A549 (cell line): ENCODE measurements around the gene LANCL1. TPM values are rescaled to one million over a fixed set of nuclear protein-coding genes. Genes with fewer than 3 reads are reported as not detected.

ENCODE experiments used
- ATAC-seq, 2 experiments: fragments of 200-7000 bp in 1 of 2; fragments of >200 bp in 1 of 2; cut with Nextera tagmentation in 1 of 2; cut with Tn5 transposase in 1 of 2; 3 replicates each; pipeline versions ENCODE4 v1.8.0 to v1.9.1; 2018 to 2020; ENCODE audit warnings: mild to moderate bottlenecking in 1 of 2, moderate library complexity in 1 of 2
- CTCF ChIA-PET: fragments of 300-600 bp; sonication (Branson Sonifier 250); formaldehyde crosslinking; extraction: SDS; loops from one replicate; lab custom pipeline; 2021; ENCODE audit warnings: antibody characterized with exemption, inconsistent platforms; lab: Yijun Ruan, JAX
- POLR2A ChIA-PET: fragments of 350-600 bp; formaldehyde crosslinking; extraction: SDS; loops from one replicate; lab custom pipeline; 2021; ENCODE audit warnings: antibody characterized with exemption, inconsistent platforms; lab: Yijun Ruan, JAX
- DNase-seq, 2 experiments: peaks; one replicate each; pipeline versions ENCODE4 v3.0.0 to v3.0.0-alpha.2; 2011 to 2016; ENCODE audit warnings: low read depth in 1 of 2, low spot score in 1 of 2
- FAIRE-seq: peaks from 2 replicates; lab custom pipeline; 2011; peaks lifted over from hg19 to GRCh38; lab: Jason Lieb, UNC
- H3K27ac ChIP-seq, 2 experiments: fragments of >200 bp; sonication (Bioruptor Twin); formaldehyde crosslinking; 3 replicates each; pipeline ENCODE4 v1.5.1; 2016 to 2017
- H3K4me1 ChIP-seq: fragments of >200 bp; sonication (Bioruptor Twin); formaldehyde crosslinking; 3 replicates; pipeline ENCODE4 v1.6.1; 2016
- H3K4me2 ChIP-seq: fragments of >200 bp; sonication (Bioruptor Twin); formaldehyde crosslinking; 3 replicates; pipeline ENCODE4 v1.6.1; 2016
- H3K4me3 ChIP-seq: fragments of >200 bp; sonication (Bioruptor Twin); formaldehyde crosslinking; 3 replicates; pipeline ENCODE4 v1.5.1; 2016
- H3K9me3 ChIP-seq: fragments of >200 bp; sonication (Bioruptor Twin); formaldehyde crosslinking; 3 replicates; pipeline ENCODE4 v1.6.1; 2016
- BCL3 ChIP-seq: fragments of >200 bp; sonication (Bioruptor Twin); formaldehyde crosslinking; IDR thresholded peaks from 3 replicates; pipeline ENCODE4 v1.6.1; 2016
- BHLHE40 ChIP-seq: IDR thresholded peaks from 2 replicates; pipeline ENCODE4 v1.6.1; 2012; ENCODE audit warnings: low read depth, low read length, inconsistent platforms
- CBX2 ChIP-seq: fragments of 200-600 bp; sonication (generic); IDR thresholded peaks from 2 replicates; pipeline ENCODE4 v1.6.1; 2016; ENCODE audit warnings: low read depth, mild to moderate bottlenecking, borderline replicate concordance
- CEBPB ChIP-seq, 2 experiments: fragments of >200 bp in 1 of 2; sonication (Bioruptor Twin) in 1 of 2; formaldehyde crosslinking in 1 of 2; IDR thresholded peaks; 2 replicates each; pipeline ENCODE4 v1.6.1; 2012 to 2016
- CHD4 ChIP-seq: fragments of 200-600 bp; sonication (generic); IDR thresholded peaks from 2 replicates; pipeline ENCODE4 v1.6.1; 2016; ENCODE audit warnings: antibody characterized with exemption, mild to moderate bottlenecking, borderline replicate concordance
- EHF ChIP-seq: fragments of 250-450 bp; sonication (Bioruptor Pico); IDR thresholded peaks from 2 replicates; pipeline ENCODE4 v1.5.0; 2020; ENCODE audit warnings: mild to moderate bottlenecking
- EHMT2 ChIP-seq: fragments of 200-600 bp; sonication (generic); IDR thresholded peaks from 2 replicates; pipeline ENCODE4 v1.6.1; 2016; ENCODE audit warnings: antibody characterized with exemption, low read depth, mild to moderate bottlenecking, moderate library complexity
- EP300 ChIP-seq, 2 experiments: fragments of >200 bp; sonication (Bioruptor Twin); formaldehyde crosslinking; IDR thresholded peaks; 2 replicates in 1 of 2; 3 replicates in 1 of 2; pipeline ENCODE4 v1.6.1; 2016 to 2017
- FOXS1 ChIP-seq: fragments of 250-450 bp; sonication (Bioruptor Pico); IDR thresholded peaks from 2 replicates; pipeline ENCODE4 v1.5.0; 2020; ENCODE audit warnings: mild to moderate bottlenecking, moderate library complexity
- HDAC2 ChIP-seq: fragments of 200-600 bp; sonication (generic); IDR thresholded peaks from 2 replicates; pipeline ENCODE4 v1.6.1; 2016
- HEYL ChIP-seq: fragments of 250-450 bp; sonication (Bioruptor Pico); IDR thresholded peaks from 2 replicates; pipeline ENCODE4 v1.8.0; 2021; ENCODE audit warnings: mild to moderate bottlenecking, moderate library complexity
- HOXA7 ChIP-seq: fragments of 250-450 bp; sonication (Bioruptor Pico); IDR thresholded peaks from 2 replicates; pipeline ENCODE4 v1.5.0; 2020; ENCODE audit warnings: mild to moderate bottlenecking, moderate library complexity
- HOXB13 ChIP-seq: fragments of 250-450 bp; sonication (Bioruptor Pico); IDR thresholded peaks from 2 replicates; pipeline ENCODE4 v1.5.0; 2020; ENCODE audit warnings: low read depth, mild to moderate bottlenecking, moderate library complexity
- HOXB5 ChIP-seq: fragments of 250-450 bp; sonication (Bioruptor Pico); IDR thresholded peaks from 2 replicates; pipeline ENCODE4 v1.5.0; 2020; ENCODE audit warnings: mild to moderate bottlenecking, moderate library complexity
- KDM5A ChIP-seq: fragments of 200-600 bp; sonication (generic); IDR thresholded peaks from 2 replicates; pipeline ENCODE4 v1.6.1; 2016; ENCODE audit warnings: antibody characterized with exemption, mild to moderate bottlenecking
- MYC ChIP-seq: IDR thresholded peaks from 2 replicates; pipeline ENCODE4 v1.6.1; 2012; ENCODE audit warnings: mild to moderate bottlenecking, inconsistent platforms, low read length, improper control_type of control experiment, borderline replicate concordance
- NFE2L2 ChIP-seq: fragments of 150-350 bp; conservative IDR thresholded peaks from 2 replicates; pipeline ENCODE4 v1.6.1; 2014; ENCODE audit warnings: low read length
- NPAS2 ChIP-seq: fragments of 250-450 bp; sonication (Bioruptor Pico); IDR thresholded peaks from 2 replicates; pipeline ENCODE4 v1.8.0; 2022; ENCODE audit warnings: mild to moderate bottlenecking, moderate library complexity, borderline replicate concordance
- PBX3 ChIP-seq: IDR thresholded peaks from 2 replicates; pipeline ENCODE4 v1.6.1; 2012
- RAD21 ChIP-seq, 2 experiments: fragments of >200 bp in 1 of 2; sonication (Bioruptor Twin) in 1 of 2; formaldehyde crosslinking in 1 of 2; IDR thresholded peaks in 1 of 2; conservative IDR thresholded peaks in 1 of 2; 2 replicates in 1 of 2; 3 replicates in 1 of 2; pipeline ENCODE4 v1.6.1; 2012 to 2018; ENCODE audit warnings: inconsistent platforms in 1 of 2
- RARB ChIP-seq: fragments of 250-450 bp; sonication (Bioruptor Pico); IDR thresholded peaks from 2 replicates; pipeline ENCODE4 v1.8.0; 2021; ENCODE audit warnings: mild to moderate bottlenecking, moderate library complexity
- RCOR1 ChIP-seq: fragments of 150-350 bp; IDR thresholded peaks from 2 replicates; pipeline ENCODE4 v1.6.1; 2014; ENCODE audit warnings: antibody characterized with exemption, low read length, low read depth
- SREBF2 ChIP-seq: fragments of 450-650 bp; IDR thresholded peaks from 2 replicates; pipeline ENCODE4 v1.6.1; 2014; ENCODE audit warnings: mild to moderate bottlenecking, moderate library complexity
- TFCP2L1 ChIP-seq: fragments of 250-450 bp; sonication (Bioruptor Pico); IDR thresholded peaks from 2 replicates; pipeline ENCODE4 v1.5.0; 2021; ENCODE audit warnings: mild to moderate bottlenecking
- ZFP36 ChIP-seq: fragments of 450-650 bp; IDR thresholded peaks from 2 replicates; pipeline ENCODE4 v1.6.1; 2014; ENCODE audit warnings: borderline replicate concordance; ENCODE audit not compliant: partially characterized antibody
- ZNF302 ChIP-seq: fragments of 250-450 bp; sonication (Bioruptor Pico); IDR thresholded peaks from 2 replicates; pipeline ENCODE4 v1.9.0; 2021; ENCODE audit warnings: inconsistent platforms, mild to moderate bottlenecking, moderate library complexity
- WGBS: methylation state at CpG from one replicate; pipeline ENCODE4 v1.1.6; 2017; ENCODE audit errors: missing lambda C conversion rate; 5-methylcytosine and 5-hydroxymethylcytosine counted together
- polyA plus RNA-seq, 4 experiments: library from polyadenylated mRNA; depleted of rRNA in 3 of 4; stranded (reverse); fragments of >200 nt; fragmentation: RNase III in 1 of 4; extraction: RNeasy Plus Mini Kit Qiagen cat#74134 plus additional on column Dnase treatment in 1 of 4; gene quantifications; 2 replicates in 3 of 4; 3 replicates in 1 of 4; pipeline ENCODE4 v1.2.3, GENCODE V29; 2011 to 2017
- TF ChIP-seq, protein P1 (sequence below): IDR thresholded peaks from 2 replicates; pipeline ENCODE4 v1.6.1; 2012
- TF ChIP-seq, protein P2 (sequence below): fragments of >200 bp; sonication (Bioruptor Twin); formaldehyde crosslinking; IDR thresholded peaks from 3 replicates; pipeline ENCODE4 v1.5.1; 2016

The LANCL1 gene
- polyA plus RNA-seq, 2 of the 4 experiments (the other 2 are of a cell fraction) = 30.1 to 83.7 TPM

DNA sequence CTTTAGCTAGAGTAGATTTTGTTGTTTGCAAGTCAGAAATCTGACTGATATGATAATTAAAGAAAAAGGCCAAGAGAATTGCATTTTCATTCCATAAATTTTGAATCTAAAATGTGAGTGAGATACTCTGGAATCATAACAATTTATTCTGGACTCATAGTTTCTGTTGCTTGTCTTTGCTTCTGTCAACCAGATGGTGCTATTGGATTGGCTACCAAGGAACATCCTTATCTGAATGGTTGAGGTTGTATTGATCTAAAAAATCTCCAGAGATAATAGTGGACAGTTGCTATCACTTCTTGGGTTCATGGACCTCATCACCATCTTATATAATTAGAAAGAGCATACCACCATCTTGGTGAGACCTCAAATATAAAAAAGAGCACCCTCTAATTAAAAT is 45.8 kb upstream of the LANCL1 start:
- POLR2A ChIA-PET = no interaction called here
- no peak overlapping the region for H3K4me2 ChIP-seq
- DNase-seq (no peak), ATAC-seq (no peak), FAIRE-seq (no peak)
- H3K4me1 ChIP-seq = no peaks in the 10 kb centered on the region
- H3K4me3 ChIP-seq = no peak overlapping the region
- H3K9me3 ChIP-seq = no peaks in the 10 kb centered on the region
- TF ChIP-seq EHMT2 = no peak
- TF ChIP-seq RAD21 (conservative IDR thresholded peaks at IDR 0.05 in 1 of 2, IDR thresholded peaks at IDR 0.05 in 1 of 2) = no peak
- TF ChIP-seq ZNF302 (CRISPR knock-in tag) = no peak
- TF ChIP-seq CHD4 = no peak
- CTCF ChIA-PET = interaction anchor here (1.9 kb wide), 1 partner anchor 20 kb away, joined by 8 read pairs; no protein-coding TSS in a partner anchor
- no peak overlapping the region for H3K27ac ChIP-seq

- WGBS = 57% methylated on average over 5 of the region's 5 CpGs
- Histone ChIP-seq H3K4me2 (no peak overlapping the region), H3K27ac (no peak overlapping the region)
- DNase-seq = no peak
- TF ChIP-seq RAD21 (conservative IDR thresholded peaks at IDR 0.05 in 1 of 2, IDR thresholded peaks at IDR 0.05 in 1 of 2) = no peak
- TF ChIP-seq, all 56 proteins: peak for 0
- ATAC-seq (no peak), FAIRE-seq (no peak)
- H3K4me1 ChIP-seq = no peaks in the 10 kb centered on the region
- H3K4me3 ChIP-seq = no peak overlapping the region
- H3K9me3 ChIP-seq = no peaks in the 10 kb centered on the region
- CTCF ChIA-PET = no interaction called here
- POLR2A ChIA-PET = no interaction called here
Measured at GRCh38 chr2:210519594-210519993, 43.0 kb upstream of the LANCL1 start.

DNA sequence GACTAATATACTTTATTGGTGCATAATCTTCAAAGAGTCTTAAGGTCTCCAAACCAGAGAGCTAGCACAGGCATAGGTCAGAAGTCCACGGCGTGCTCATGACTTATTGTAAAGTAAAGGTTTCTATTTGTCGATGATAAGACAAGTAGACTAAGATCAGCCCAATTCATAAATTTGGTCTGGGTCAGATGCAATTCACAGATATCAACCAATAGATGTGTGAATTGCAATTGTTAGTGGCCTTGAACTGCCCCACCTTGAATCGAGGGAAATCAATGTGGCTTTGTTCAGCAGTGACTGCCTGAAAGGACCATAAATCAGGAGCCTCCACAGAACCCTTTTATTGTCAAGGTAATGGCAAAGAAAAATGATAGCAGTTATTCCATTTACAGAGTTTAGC is 40.7 kb upstream of the LANCL1 start:
- Histone ChIP-seq H3K4me3 (no peak overlapping the region), H3K4me2 (no peak overlapping the region), H3K27ac (no peak overlapping the region), H3K9me3 (no peaks in the 10 kb centered on the region), H3K4me1 (no peaks in the 10 kb centered on the region)
- WGBS = 49% methylated on average over 4 of the region's 4 CpGs
- no peak for TF ChIP-seq HEYL (CRISPR knock-in tag)
- no peak for TF ChIP-seq HOXB13 (CRISPR knock-in tag)
- TF ChIP-seq TFCP2L1 = no peak
- TF ChIP-seq BHLHE40 = no peak
- TF ChIP-seq KDM5A = no peak
- TF ChIP-seq EHF (CRISPR knock-in tag) = no peak
- no peak for TF ChIP-seq NPAS2
- no peak for TF ChIP-seq SREBF2
- TF ChIP-seq PBX3 = no peak
- no peak for TF ChIP-seq EP300 (IDR thresholded peaks at IDR 0.05)
- no peak for TF ChIP-seq ZFP36
- no peak for TF ChIP-seq HOXB5
- TF ChIP-seq CBX2 = no peak
- no peak for TF ChIP-seq MYC
- TF ChIP-seq CEBPB (IDR thresholded peaks at IDR 0.05) = no peak
- TF ChIP-seq HDAC2 = no peak
- TF ChIP-seq RCOR1 = no peak
- no peak for TF ChIP-seq NFE2L2
- POLR2A ChIA-PET = no interaction called here
- DNase-seq (no peak), FAIRE-seq (no peak), ATAC-seq (no peak)
- CTCF ChIA-PET = interaction anchor here (1.9 kb wide), 1 partner anchor 14 kb away, joined by 4 read pairs; no protein-coding TSS in a partner anchor

DNA sequence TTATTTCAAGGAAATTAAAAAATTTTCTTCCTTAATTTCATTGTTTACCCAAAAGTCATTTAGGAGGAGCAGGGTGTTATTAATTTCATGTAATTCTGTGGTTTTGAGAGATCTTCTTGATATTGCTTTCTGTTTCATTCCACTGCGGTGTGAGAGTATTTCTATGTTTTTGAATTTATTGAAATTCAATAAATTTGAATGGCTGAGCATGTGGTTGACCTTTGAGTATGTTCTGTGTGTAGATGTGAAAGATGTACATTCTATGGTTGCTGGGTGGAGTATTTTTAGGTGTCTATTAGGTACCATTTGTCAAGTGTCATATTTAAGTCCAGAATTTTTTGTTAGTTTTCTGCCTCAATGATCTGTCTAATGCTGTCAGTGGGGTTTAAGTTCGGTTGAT is 39.4 kb upstream of the LANCL1 start:
- no peak for DNase-seq
- POLR2A ChIA-PET = no interaction called here
- FAIRE-seq = no peak
- no peaks in the 10 kb centered on the region for H3K4me1 ChIP-seq
- TF ChIP-seq FOXS1 (CRISPR knock-in tag) = no peak
- no peak for TF ChIP-seq EP300 (IDR thresholded peaks at IDR 0.05)
- TF ChIP-seq KDM5A = no peak
- TF ChIP-seq CHD4 = no peak
- no peak for TF ChIP-seq HOXA7
- no peak for TF ChIP-seq EHMT2
- TF ChIP-seq, protein P1, sequence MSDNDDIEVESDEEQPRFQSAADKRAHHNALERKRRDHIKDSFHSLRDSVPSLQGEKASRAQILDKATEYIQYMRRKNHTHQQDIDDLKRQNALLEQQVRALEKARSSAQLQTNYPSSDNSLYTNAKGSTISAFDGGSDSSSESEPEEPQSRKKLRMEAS = no peak
- no peak for TF ChIP-seq HEYL (CRISPR knock-in tag)
- TF ChIP-seq, protein P2, sequence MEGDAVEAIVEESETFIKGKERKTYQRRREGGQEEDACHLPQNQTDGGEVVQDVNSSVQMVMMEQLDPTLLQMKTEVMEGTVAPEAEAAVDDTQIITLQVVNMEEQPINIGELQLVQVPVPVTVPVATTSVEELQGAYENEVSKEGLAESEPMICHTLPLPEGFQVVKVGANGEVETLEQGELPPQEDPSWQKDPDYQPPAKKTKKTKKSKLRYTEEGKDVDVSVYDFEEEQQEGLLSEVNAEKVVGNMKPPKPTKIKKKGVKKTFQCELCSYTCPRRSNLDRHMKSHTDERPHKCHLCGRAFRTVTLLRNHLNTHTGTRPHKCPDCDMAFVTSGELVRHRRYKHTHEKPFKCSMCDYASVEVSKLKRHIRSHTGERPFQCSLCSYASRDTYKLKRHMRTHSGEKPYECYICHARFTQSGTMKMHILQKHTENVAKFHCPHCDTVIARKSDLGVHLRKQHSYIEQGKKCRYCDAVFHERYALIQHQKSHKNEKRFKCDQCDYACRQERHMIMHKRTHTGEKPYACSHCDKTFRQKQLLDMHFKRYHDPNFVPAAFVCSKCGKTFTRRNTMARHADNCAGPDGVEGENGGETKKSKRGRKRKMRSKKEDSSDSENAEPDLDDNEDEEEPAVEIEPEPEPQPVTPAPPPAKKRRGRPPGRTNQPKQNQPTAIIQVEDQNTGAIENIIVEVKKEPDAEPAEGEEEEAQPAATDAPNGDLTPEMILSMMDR = no peak
- no peak for TF ChIP-seq RARB (CRISPR knock-in tag)
- no peak for TF ChIP-seq NPAS2
- no peak for TF ChIP-seq BCL3
- no peak overlapping the region for H3K27ac ChIP-seq
- no peak for ATAC-seq
- CTCF ChIA-PET = no interaction called here
- 16% methylated on average over 2 of the region's 2 CpGs for WGBS
- H3K9me3 ChIP-seq = no peaks in the 10 kb centered on the region
- H3K4me3 ChIP-seq = no peak overlapping the region
- no peak overlapping the region for H3K4me2 ChIP-seq
